Measurements from ENCODE around the gene UBR2.
"Not testable (repeated sequence)": the region's sequence is repeated elsewhere in the genome, so short reads cannot be mapped to it uniquely, and the experiment has no call there.

The UBR2 gene

DNA sequence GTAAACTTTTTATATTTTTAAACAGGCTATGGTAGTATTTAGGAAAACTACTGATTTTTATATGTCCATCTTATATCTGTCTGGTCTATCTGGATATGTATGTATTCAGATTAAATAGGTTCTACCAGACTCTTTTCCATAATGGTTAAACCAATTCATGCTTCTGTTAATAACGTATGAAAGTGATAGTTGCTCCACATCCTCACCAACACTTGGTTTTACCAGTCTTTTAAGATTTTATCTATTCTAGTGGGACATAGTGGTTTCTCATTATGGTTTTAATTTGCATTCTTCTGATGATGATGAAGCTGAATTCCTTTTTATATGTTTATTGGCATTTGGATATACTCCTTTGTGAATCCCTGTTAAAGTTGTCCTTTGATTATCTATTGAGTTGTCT lies 56.1 kb downstream of the UBR2 start:
- no peak for DNase-seq

GRCh38 chr6:42624601-42625000 lies 60.8 kb downstream of the UBR2 start:
- DNase-seq, result no peak

GRCh38 chr6:42627044-42627443 lies 63.2 kb downstream of the UBR2 start:
- DNase-seq, result no peak

- DNase-seq, result no peak
Observed at GRCh38 chr6:42627674-42628073, 63.8 kb downstream of the UBR2 start.

DNA sequence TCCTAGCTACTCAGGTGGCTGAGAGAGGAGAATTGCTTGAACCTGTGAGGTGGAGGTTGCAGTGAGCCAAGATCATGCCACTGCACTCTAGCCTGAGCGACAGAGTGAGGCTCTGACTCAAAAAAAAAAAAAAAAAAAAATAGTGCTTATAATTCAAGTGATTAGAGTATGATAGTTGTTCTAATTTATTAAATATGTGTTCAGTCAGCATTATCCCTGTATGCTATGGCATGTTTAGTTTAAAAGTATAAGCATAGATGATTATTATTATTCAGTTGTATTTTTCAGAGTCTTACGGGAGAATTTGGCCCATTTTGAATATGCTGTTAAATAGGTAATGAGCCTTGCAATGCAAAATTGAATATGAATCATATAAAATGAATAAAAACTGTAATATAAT lies 64.8 kb downstream of the UBR2 start:
- DNase-seq, result no peak

- no peak for DNase-seq
Observed at GRCh38 chr6:42629845-42630244, 66.0 kb downstream of the UBR2 start.

DNA sequence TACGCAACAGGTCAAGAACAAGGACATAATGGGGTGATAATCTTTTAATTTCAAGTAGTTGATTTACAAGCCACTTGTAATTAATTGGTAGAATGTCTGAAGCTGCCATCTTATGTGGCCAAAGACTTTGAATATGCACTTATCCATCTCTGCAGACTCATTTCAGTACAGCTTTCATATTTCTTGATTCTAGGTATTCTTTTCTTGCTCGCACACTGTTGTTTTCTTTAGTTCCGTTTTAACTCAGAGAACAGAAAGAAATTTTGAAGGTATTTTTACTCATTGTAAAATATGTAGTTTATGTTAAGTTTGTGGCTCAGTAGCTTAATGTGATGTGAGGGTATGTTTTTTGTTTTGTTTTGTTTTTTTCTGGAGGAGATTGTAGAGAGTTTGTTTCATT lies 73.9 kb downstream of the UBR2 start:
- DNase-seq, result no peak

GRCh38 chr6:42642794-42643193 lies 79.0 kb downstream of the UBR2 start:
- DNase-seq, result no peak

DNA sequence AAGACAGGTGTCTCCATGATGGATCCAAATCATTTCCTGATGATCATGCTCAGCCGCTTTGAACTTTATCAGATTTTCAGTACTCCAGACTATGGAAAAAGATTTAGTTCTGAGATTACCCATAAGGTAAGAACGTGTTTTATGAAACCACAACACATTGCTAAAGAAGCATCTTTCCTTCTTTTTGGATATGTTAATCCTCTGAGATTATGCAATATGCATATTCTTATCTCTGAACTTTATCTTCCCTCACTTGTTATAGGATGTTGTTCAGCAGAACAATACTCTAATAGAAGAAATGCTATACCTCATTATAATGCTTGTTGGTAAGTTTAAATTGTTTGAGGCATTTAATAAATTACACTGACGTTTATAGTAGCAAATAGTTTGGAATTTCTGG lies 80.4 kb downstream of the UBR2 start:
- DNase-seq, result no peak

DNA sequence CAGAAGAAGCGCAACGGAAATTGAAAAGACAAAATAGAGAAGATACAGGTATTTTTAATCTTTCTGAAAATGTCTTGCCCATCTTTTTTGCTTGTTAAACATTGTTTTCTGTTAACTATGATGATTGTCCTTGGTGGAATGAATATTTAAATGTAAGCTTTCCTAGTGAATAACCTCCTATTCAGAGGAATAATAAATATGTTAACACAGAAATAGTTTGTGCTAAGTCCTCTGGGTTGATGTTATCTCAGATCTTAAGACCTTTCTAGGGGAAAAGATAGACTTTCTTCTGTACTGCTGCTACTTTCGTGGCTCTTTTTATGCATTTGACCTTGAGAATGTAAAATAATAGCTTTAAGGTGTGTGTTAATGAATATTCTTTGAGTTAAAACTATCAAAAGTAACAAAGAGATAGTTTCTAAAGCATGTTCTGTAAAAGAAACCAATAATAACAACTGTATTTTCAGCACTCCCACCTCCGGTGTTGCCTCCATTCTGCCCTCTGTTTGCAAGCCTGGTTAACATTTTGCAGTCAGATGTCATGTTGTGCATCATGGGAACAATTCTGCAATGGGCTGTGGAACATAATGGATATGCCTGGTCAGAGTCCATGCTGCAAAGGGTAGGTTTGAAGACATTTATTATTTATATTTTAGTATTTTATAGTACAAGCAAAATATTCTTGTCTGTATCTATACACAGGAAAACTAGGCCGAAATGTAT lies 88.4 kb downstream of the UBR2 start:
- DNase-seq, result no peak

DNA sequence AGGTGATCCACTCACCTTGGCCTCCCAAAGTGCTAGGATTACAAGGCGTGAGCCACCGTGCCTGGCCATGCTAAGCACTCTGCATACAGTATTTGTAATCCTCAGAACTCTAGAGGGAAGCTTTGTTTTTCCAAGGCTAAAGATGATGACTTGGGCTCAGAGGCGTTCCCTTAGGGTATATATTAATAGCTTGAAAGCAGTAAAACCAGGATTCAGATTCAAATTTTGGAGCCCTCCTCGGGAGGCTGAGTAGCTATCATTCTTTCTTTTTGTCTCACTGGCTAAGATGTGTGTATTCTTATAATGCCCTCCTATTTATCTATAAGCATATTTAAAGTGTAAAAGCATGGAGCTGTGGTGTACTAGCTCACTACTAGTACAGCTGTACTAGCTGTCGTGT lies 90.0 kb downstream of the UBR2 start:
- no peak for DNase-seq

GRCh38 chr6:42659806-42660205 lies 96.0 kb downstream of the UBR2 start:
- DNase-seq, result no peak

- DNase-seq, result peak; percentile 48 to 74
Observed at GRCh38 chr6:42661540-42662153, 97.8 kb downstream of the UBR2 start.

DNA sequence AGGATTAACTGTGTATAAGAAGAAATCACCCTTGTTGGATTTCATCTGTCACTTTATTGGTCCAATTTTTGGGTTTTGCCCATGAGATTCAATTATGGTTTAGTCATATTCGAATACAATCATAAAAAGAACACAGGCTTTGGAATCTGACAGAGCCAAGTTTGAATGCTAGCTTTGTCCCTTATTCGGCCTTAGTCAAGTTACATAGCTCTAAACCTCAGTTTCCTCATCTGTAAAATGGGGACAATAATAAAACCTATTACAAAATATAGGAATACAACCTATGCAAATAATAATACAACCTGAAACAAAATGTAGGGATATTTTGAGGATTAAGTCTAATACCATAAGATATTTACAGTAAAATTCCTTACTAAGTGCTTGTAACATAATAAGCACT lies 100.9 kb downstream of the UBR2 start:
- DNase-seq, result no peak

- not testable (repeated sequence) for DNase-seq
Observed at GRCh38 chr6:42674368-42674767, 110.5 kb downstream of the UBR2 start.

DNA sequence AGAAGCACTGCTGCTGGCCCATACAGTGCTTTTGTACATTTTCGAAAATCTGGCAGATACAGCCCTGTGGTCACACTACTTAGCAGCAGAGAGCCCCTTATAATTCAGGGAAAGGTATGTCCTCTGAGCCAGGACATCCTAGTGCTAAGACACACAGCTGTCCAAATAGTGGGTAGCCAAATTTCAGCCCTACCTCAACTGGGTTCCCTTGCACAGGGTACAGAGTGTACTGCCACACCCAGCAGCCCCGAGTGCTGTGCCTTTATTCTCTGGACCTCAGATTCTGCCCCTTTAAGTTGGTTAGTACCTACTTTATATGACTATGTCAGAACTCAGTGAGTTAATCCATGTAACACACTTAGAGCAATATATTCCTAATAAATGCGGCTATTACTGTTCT lies 111.0 kb downstream of the UBR2 start:
- no peak for DNase-seq

GRCh38 chr6:42679358-42679757 lies 115.5 kb downstream of the UBR2 start:
- no peak for DNase-seq

DNA sequence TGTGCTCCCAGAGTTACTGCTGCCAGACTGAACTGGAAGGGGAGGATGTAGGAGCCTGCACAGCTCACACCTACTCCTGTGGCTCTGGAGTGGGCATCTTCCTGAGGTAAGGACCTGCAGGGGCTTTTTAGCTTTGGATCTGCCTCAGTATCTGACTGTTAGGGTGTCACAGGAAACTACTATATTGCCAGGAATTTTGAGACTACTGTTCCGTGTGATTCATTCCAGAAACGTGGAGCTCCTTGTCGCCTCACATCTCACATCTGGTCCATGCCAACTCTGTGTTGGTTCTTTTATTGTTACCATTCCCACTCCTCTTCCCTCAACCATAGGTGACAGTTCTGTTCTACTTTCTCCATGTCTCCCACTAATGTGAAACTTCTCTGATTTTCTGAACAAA lies 124.5 kb downstream of the UBR2 start:
- no peak for DNase-seq

- DNase-seq, result no peak
Observed at GRCh38 chr6:42689371-42689770, 125.5 kb downstream of the UBR2 start.

DNA sequence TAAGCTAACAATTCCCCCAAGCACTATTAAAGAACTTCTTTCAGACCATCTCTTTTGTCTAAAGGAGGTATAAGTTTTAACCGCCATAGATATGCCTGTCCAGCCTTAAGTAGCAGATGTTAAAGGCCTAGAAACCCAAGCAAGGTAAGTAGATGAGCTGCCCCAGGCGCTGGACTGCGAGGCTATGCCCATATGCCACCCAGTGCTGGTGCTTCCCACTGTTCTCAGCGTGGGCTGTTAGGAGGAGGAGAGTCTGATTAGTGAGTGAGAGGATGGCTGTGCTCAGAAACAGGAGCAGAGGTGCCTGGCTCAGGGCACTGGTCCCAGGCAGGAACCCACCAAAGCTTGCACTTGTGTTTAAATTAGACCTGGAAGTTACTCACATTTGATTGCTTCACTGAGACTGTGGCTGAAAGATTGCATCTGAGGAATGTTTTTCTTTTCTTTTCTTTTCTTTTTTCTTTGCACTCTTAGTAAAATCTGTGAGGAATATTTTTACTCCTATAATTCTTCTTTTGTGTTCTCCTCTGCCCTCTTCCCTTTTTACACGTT lies 126.4 kb downstream of the UBR2 start:
- peak; percentile 58 to 90 for DNase-seq

GRCh38 chr6:42690872-42691271 lies 127.0 kb downstream of the UBR2 start:
- no peak for DNase-seq

- no peak for DNase-seq
Observed at GRCh38 chr6:42692137-42692911, 128.5 kb downstream of the UBR2 start.

GRCh38 chr6:42693725-42694323 lies 130.0 kb downstream of the UBR2 start:
- DNase-seq, result no peak

Measured in NCI-H524 (cell line).